ENCODE data around the gene MSMO1.

The MSMO1 gene

DNA sequence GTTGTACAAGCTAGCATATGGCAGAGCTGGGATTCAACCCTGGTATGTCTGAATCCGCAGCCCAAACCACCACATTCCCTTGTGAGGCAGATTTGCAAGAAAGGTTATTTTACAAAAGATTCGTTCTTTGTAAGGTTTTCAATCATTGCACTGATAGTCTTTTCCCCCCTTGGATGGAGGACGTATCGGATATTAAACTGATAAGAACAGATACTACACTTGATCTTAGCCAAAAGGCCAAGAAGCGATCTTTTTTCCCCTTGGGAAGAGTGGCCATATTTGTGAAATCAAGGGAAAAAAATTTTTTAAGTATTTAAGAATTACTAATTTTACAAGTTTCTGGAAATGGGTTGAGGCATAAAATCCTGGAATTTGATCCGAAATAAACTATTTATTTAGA, 34.4 kb upstream of the MSMO1 start:
- peaks cover 6% of the 10 kb centered on the region for H3K36me3 ChIP-seq (ENCODE audit: insufficient read depth, insufficient read length, low read length)
- TF ChIP-seq YY1 (IDR thresholded peaks at IDR 0.05; ENCODE audit: insufficient read depth, insufficient read length) (no peak), SUZ12 (IDR thresholded peaks at IDR 0.05; ENCODE audit: extremely low read depth, insufficient read depth, insufficient read length) (no peak), ZNF274 (IDR thresholded peaks at IDR 0.05; ENCODE audit: low read depth, low read length) (no peak)
- H3K9me3 ChIP-seq (ENCODE audit: insufficient read depth, low read length) = no peaks in the 10 kb centered on the region
- no peaks in the 10 kb centered on the region for H3K27me3 ChIP-seq (ENCODE audit: insufficient read depth, insufficient read length)
- no peaks in the 10 kb centered on the region for H3K4me1 ChIP-seq (ENCODE audit: insufficient read depth, insufficient read length)
- H3K4me3 ChIP-seq (ENCODE audit: insufficient read length, low read depth) = no peak overlapping the region
- DNase-seq (ENCODE audit: low read depth, low spot score) = no peak
- H3K9ac ChIP-seq (ENCODE audit: insufficient read length, low read depth) = no peak overlapping the region

DNA sequence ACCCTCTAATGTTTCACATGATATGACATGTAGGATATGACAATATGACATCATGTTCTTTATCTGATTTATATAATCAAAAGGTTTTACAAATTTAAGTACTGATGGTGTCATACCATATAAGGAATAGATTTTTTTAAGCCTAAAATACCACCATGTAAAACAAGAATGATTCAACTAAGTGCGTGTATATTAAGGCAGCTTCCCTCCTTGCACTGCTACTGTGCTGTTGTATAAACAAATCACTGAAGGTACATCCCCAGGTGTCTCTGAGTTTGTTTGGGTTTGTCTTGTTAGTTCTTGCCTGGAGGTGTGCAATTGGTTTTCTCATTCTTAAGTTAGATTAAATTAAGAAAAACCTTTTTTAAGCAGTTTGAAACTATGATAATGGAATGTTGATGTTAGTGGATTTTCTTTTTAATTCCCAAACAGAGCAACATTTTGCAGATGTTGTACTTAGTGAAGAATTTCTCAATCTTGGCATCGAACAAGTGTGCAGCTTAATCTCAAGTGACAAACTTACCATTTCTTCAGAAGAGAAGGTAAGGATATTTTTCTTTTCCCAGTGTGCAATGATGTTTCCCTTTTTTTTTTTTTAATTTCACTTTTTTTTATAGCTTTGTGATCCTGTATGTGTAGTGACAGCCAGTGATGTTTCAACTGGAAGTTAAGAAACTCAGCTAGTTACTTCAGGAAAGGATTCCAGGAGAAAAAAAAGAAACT, 33.4 kb upstream of the MSMO1 start:
- Histone ChIP-seq H3K36me3 (ENCODE audit: insufficient read depth, insufficient read length, low read length) (peaks cover 6% of the 10 kb centered on the region), H3K4me1 (ENCODE audit: insufficient read depth, insufficient read length) (no peaks in the 10 kb centered on the region), H3K4me3 (ENCODE audit: insufficient read length, low read depth) (no peak overlapping the region), H3K27me3 (ENCODE audit: insufficient read depth, insufficient read length) (no peaks in the 10 kb centered on the region), H3K9me3 (ENCODE audit: insufficient read depth, low read length) (no peaks in the 10 kb centered on the region), H3K9ac (ENCODE audit: insufficient read length, low read depth) (no peak overlapping the region)
- no peak for DNase-seq (ENCODE audit: low read depth, low spot score)
- TF ChIP-seq SUZ12 (IDR thresholded peaks at IDR 0.05; ENCODE audit: extremely low read depth, insufficient read depth, insufficient read length) = no peak
- no peak for TF ChIP-seq YY1 (IDR thresholded peaks at IDR 0.05; ENCODE audit: insufficient read depth, insufficient read length)
- TF ChIP-seq ZNF274 (IDR thresholded peaks at IDR 0.05; ENCODE audit: low read depth, low read length) = no peak

DNA sequence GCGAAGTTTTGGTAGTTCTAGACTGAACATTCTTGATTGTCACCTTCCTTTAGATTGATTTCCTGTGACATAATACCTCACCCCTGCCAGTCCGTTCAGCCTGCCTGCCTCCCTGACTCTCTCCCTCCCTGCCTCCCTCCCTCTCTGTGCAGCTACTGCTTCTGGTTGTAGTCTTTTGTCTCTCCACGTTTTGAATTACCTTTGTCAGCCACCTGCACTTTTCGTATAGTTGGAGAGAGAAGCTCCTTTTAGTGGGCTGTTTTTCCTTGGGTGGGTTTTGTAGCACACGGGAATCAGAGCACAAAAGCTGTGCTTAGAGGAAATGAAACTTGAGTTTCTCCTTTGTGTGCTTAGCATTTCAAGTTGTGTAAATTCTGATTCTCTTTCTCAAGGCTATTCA, 32.6 kb upstream of the MSMO1 start:
- no peak for DNase-seq (ENCODE audit: low read depth, low spot score)
- no peak for TF ChIP-seq ZNF274 (IDR thresholded peaks at IDR 0.05; ENCODE audit: low read depth, low read length)
- no peak overlapping the region for H3K4me3 ChIP-seq (ENCODE audit: insufficient read length, low read depth)
- peaks cover 9% of the 10 kb centered on the region for H3K36me3 ChIP-seq (ENCODE audit: insufficient read depth, insufficient read length, low read length)
- H3K27me3 ChIP-seq (ENCODE audit: insufficient read depth, insufficient read length) = no peaks in the 10 kb centered on the region
- no peaks in the 10 kb centered on the region for H3K4me1 ChIP-seq (ENCODE audit: insufficient read depth, insufficient read length)
- H3K9ac ChIP-seq (ENCODE audit: insufficient read length, low read depth) = no peak overlapping the region
- no peaks in the 10 kb centered on the region for H3K9me3 ChIP-seq (ENCODE audit: insufficient read depth, low read length)

DNA sequence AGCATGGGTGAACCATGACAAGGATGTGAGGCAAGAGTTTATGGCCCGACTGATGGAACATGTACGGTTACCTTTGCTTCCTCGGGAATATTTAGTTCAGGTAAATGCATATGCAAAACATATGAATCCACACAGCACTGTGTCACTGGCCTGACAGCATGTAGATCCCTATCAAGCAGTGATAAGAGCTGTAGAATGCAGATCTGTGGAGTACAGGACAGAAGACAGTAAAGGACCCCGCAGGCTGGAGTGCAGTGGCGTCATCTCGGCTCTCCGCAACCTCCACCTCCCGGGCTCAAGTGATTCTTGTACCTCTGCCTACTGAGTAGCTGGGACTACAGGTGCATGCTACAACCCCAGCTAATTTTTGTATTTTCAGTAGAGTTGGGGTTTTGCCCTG, 29.8 kb upstream of the MSMO1 start:
- Histone ChIP-seq H3K9ac (ENCODE audit: insufficient read length, low read depth) (no peak overlapping the region), H3K36me3 (ENCODE audit: insufficient read depth, insufficient read length, low read length) (peaks cover 10% of the 10 kb centered on the region), H3K4me3 (ENCODE audit: insufficient read length, low read depth) (no peak overlapping the region), H3K27me3 (ENCODE audit: insufficient read depth, insufficient read length) (no peaks in the 10 kb centered on the region), H3K4me1 (ENCODE audit: insufficient read depth, insufficient read length) (no peaks in the 10 kb centered on the region), H3K9me3 (ENCODE audit: insufficient read depth, low read length) (no peaks in the 10 kb centered on the region)
- TF ChIP-seq YY1 (IDR thresholded peaks at IDR 0.05; ENCODE audit: insufficient read depth, insufficient read length) (no peak), SUZ12 (IDR thresholded peaks at IDR 0.05; ENCODE audit: extremely low read depth, insufficient read depth, insufficient read length) (no peak), ZNF274 (IDR thresholded peaks at IDR 0.05; ENCODE audit: low read depth, low read length) (no peak)
- DNase-seq (ENCODE audit: low read depth, low spot score) = no peak

DNA sequence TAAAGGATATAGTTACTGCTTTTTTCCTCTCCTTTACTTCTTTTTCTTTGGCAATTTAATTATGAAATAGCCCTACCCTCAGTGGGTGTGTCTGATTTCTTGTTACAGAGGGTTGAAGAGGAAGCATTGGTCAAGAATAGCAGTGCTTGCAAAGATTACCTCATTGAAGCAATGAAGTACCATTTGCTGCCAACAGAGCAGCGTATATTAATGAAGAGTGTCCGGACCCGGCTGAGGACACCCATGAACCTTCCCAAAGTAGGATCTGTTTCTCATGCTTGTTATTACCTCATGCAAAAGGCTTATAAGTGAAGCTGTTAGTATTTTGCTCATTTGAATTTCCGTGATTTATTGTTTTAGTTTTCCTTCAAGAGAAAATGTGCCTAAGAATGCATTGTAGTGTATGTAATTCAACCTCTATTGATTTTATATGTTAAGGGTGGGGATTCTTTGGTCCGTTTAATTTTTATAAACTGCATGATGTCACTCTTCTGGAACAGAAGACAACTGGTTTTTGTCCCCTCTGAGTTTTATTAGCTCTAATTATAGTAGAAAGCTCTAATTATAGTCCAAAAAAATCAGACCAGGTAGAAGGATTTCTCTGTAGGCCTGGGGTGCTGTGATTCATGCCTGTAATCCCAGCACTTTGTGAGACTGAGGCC, 27.9 kb upstream of the MSMO1 start:
- no peak overlapping the region for H3K4me3 ChIP-seq (ENCODE audit: insufficient read length, low read depth)

DNA sequence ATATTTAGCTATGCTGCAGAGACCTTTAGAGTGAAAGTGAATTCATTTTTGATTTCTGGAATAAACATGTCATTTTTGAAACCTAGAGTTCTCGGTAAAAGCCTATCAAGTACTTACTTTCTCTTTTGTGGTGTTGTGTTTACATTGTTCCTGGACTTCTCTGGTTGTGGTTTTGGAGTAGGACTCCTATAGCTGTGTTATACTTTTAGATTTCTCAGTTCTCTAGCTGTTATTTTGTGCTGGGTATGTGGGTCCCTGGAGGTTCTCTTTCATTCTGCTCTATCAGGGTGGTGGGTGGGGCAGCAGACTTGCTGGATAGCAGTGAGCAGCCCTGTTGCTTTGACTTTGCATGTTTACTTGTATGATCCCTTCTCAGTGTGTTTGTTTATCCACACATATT, 25.6 kb upstream of the MSMO1 start:
- no peaks in the 10 kb centered on the region for H3K4me1 ChIP-seq (ENCODE audit: insufficient read depth, insufficient read length)
- no peaks in the 10 kb centered on the region for H3K9me3 ChIP-seq (ENCODE audit: insufficient read depth, low read length)
- TF ChIP-seq YY1 (IDR thresholded peaks at IDR 0.05; ENCODE audit: insufficient read depth, insufficient read length) = no peak
- no peak for TF ChIP-seq SUZ12 (IDR thresholded peaks at IDR 0.05; ENCODE audit: extremely low read depth, insufficient read depth, insufficient read length)
- no peak for TF ChIP-seq ZNF274 (IDR thresholded peaks at IDR 0.05; ENCODE audit: low read depth, low read length)
- no peak overlapping the region for H3K9ac ChIP-seq (ENCODE audit: insufficient read length, low read depth)
- H3K4me3 ChIP-seq (ENCODE audit: insufficient read length, low read depth) = no peak overlapping the region
- H3K27me3 ChIP-seq (ENCODE audit: insufficient read depth, insufficient read length) = no peaks in the 10 kb centered on the region
- peaks cover 12% of the 10 kb centered on the region for H3K36me3 ChIP-seq (ENCODE audit: insufficient read depth, insufficient read length, low read length)
- no peak for DNase-seq (ENCODE audit: low read depth, low spot score)

More for the DNA sequence above, 27.9 kb upstream of the MSMO1 start:
- TF ChIP-seq ZNF274 (IDR thresholded peaks at IDR 0.05; ENCODE audit: low read depth, low read length) (no peak), SUZ12 (IDR thresholded peaks at IDR 0.05; ENCODE audit: extremely low read depth, insufficient read depth, insufficient read length) (no peak), YY1 (IDR thresholded peaks at IDR 0.05; ENCODE audit: insufficient read depth, insufficient read length) (no peak)
- H3K36me3 ChIP-seq (ENCODE audit: insufficient read depth, insufficient read length, low read length) = peaks cover 10% of the 10 kb centered on the region
- no peak overlapping the region for H3K9ac ChIP-seq (ENCODE audit: insufficient read length, low read depth)
- H3K27me3 ChIP-seq (ENCODE audit: insufficient read depth, insufficient read length) = no peaks in the 10 kb centered on the region
- DNase-seq (ENCODE audit: low read depth, low spot score) = no peak
- no peaks in the 10 kb centered on the region for H3K4me1 ChIP-seq (ENCODE audit: insufficient read depth, insufficient read length)
- no peaks in the 10 kb centered on the region for H3K9me3 ChIP-seq (ENCODE audit: insufficient read depth, low read length)

DNA sequence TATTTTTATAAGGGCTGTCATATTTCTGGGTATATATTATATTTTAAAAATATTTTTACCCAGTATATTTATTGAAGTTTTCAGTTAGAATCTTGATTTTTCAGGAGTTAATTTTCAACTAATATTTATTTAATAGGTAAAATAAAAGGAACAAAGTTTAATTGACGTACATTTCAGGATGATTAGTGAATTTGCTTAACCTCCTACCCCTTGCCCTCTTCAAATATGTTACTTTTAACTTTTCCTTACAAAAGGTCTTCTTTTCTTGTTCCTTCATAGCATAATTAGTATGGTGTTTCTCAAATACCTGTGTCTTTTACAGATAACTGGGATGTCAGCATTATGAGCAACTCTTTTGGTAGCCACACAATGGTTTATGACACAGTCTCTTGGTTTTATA, 24.8 kb upstream of the MSMO1 start:
- H3K4me1 ChIP-seq (ENCODE audit: insufficient read depth, insufficient read length) = no peaks in the 10 kb centered on the region
- no peak for DNase-seq (ENCODE audit: low read depth, low spot score)
- no peaks in the 10 kb centered on the region for H3K27me3 ChIP-seq (ENCODE audit: insufficient read depth, insufficient read length)
- H3K4me3 ChIP-seq (ENCODE audit: insufficient read length, low read depth) = no peak overlapping the region
- H3K36me3 ChIP-seq (ENCODE audit: insufficient read depth, insufficient read length, low read length) = peaks cover 10% of the 10 kb centered on the region
- TF ChIP-seq ZNF274 (IDR thresholded peaks at IDR 0.05; ENCODE audit: low read depth, low read length) (no peak), SUZ12 (IDR thresholded peaks at IDR 0.05; ENCODE audit: extremely low read depth, insufficient read depth, insufficient read length) (no peak), YY1 (IDR thresholded peaks at IDR 0.05; ENCODE audit: insufficient read depth, insufficient read length) (no peak)
- H3K9me3 ChIP-seq (ENCODE audit: insufficient read depth, low read length) = no peaks in the 10 kb centered on the region
- no peak overlapping the region for H3K9ac ChIP-seq (ENCODE audit: insufficient read length, low read depth)
